Retinal pigment epithelial cell (primary cell): Measurements from ENCODE around the gene MAPKAP1.

ENCODE experiments used
- DNase-seq: peaks from one replicate; pipeline ENCODE4 v3.0.0-alpha.2; 2010; ENCODE audit warnings: low read depth
- H3K4me3 ChIP-seq: 2 replicates; pipeline ENCODE4 v1.5.1; 2011; ENCODE audit warnings: mild to moderate bottlenecking, low read length, control low read depth, moderate library complexity
- CTCF ChIP-seq: conservative IDR thresholded peaks from 2 replicates; pipeline ENCODE4 v1.5.1; 2011; ENCODE audit warnings: low read depth, low read length, control low read depth, inconsistent platforms

The MAPKAP1 gene

DNA sequence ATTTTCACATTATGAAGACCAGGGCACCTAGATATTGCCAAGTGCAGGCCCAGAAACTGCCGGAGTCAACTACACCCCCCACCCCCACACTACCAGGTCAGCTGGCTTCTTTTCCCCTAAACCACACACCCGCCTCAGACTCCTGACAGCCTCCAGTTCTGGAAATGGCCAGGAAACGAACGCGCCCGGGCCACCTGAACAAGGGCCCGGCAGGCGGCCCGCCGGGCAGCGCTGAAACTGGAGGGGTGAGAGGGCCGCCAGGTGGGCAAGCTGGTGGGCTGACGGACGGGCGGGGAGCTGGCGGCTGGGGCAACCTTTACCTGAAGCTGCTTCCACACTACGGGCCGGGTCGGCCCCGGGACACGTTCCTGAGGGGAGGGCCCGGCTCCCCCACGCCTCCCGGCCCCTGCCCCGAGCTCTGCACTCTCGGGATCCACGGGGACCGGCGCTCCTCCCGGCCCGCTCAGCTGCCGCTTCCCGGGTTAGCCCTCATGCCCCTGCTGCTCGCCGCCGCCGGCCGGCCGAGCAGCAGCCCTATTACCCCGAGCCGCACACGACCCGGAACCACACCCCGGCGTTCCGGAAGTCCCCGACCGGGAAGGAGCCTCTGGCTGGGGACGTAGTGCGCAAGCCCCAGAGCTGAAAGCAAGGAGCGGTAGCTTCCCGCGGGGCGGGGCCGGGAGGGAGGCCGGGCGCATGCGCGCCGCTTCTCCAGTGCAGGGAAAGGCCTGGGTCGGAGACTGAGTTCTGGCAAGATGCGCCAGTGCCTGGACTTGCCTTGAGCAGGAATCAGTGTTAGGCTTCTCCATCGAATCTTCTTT lies at the start of gene MAPKAP1:
MAPKAP1 (minus strand) TSS at position 558 of the 821 bp plus-strand sequence. CDS start 34,634 bp downstream, outside the sequence.
- TF ChIP-seq CTCF, result no peak
- DNase-seq, result peak; percentile 86
- peak within 1 kb of the TSS; percentile 82 for H3K4me3 ChIP-seq

GRCh38 chr9:125756518-125756917 lies 49.5 kb upstream of the MAPKAP1 start:
- TF ChIP-seq CTCF, result no peak
- no peak for DNase-seq

GRCh38 chr9:125755340-125755739 lies 48.3 kb upstream of the MAPKAP1 start:
- no peak for DNase-seq
- no peak for TF ChIP-seq CTCF
- no peak overlapping the region for H3K4me3 ChIP-seq

More at GRCh38 chr9:125756518-125756917, 49.5 kb upstream of the MAPKAP1 start:
- H3K4me3 ChIP-seq, result no peak overlapping the region

GRCh38 chr9:125754096-125754495 lies 47.1 kb upstream of the MAPKAP1 start:
- no peak for TF ChIP-seq CTCF
- no peak overlapping the region for H3K4me3 ChIP-seq

GRCh38 chr9:125752070-125752628 lies 45.1 kb upstream of the MAPKAP1 start:
- DNase-seq, result no peak
- H3K4me3 ChIP-seq, result peak overlapping the region; percentile 24
- TF ChIP-seq CTCF, result no peak

More at GRCh38 chr9:125754096-125754495, 47.1 kb upstream of the MAPKAP1 start:
- DNase-seq, result no peak

DNA sequence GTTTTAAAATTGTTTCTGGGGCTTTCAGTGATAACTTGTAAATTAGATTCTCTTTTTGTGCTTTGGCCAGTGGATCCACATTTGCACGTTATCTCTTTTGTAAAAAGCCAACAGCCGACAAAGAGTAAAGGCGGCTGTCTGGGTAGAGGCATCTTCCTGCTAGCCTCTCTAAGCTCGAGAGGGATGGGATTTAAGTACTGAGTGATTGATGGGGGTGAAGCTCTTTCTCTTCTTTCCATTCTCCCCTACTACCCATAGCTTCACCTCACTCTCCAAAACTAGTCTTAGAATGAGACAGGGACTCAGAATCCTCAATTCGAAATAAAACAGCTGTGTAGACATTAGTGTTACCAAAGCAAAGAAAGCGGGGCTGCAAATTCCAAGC lies 43.6 kb upstream of the MAPKAP1 start:
- TF ChIP-seq CTCF, result no peak
- peak overlapping the region; percentile 87 for H3K4me3 ChIP-seq
- DNase-seq, result no peak
